ENCODE data around the gene CBLB.

GRCh38 chr3:105783631-105784030 lies 85.2 kb downstream of the CBLB start:
- no peak for TF ChIP-seq FOXP2 (optimal IDR thresholded peaks at IDR 0.05; ENCODE audit: control extremely low read depth, extremely low read length, insufficient read depth)
- TF ChIP-seq EZH2 (IDR thresholded peaks at IDR 0.05), result no peak
